ENCODE measurements around the gene S100A14. TPM values are rescaled to one million over a fixed set of nuclear protein-coding genes. Genes with fewer than 3 reads are reported as not detected.

Gene S100A14
- total and polyA plus RNA-seq, 9 of the 15 experiments (the other 6 are each of a cell fraction or from before 2014, with no cell fraction given) = 0.10 to 0.64 (median 0.24) TPM; not detected in 3

GRCh38 chr1:153607381-153607780, 8.7 kb downstream of the S100A14 start:
- Histone ChIP-seq H3K4me2 (ENCODE audit: insufficient read depth, low read length) (no peak overlapping the region), H2AFZ (ENCODE audit: low read depth, low read length) (no peak overlapping the region), H3K36me3 (ENCODE audit: control insufficient read depth, insufficient read depth, low read length) (no peaks in the 10 kb centered on the region), H3K27ac (ENCODE audit: extremely low read depth, low read depth, low read length) (no peak overlapping the region), H3K27me3 (ENCODE audit: control insufficient read depth in 2 of 2, insufficient read depth in 2 of 2, low read length in 2 of 2) (no peaks in the 10 kb centered on the region), H3K4me3 (no peak overlapping the region), H3K9me1 (ENCODE audit: control insufficient read depth, insufficient read depth, low read length) (peaks cover 6% of the 10 kb centered on the region), H3K79me2 (ENCODE audit: control insufficient read depth, insufficient read depth, low read length) (no peaks in the 10 kb centered on the region), H4K20me1 (replicated peaks; ENCODE audit: control insufficient read depth, insufficient read depth, low read length) (no peaks in the 10 kb centered on the region), H3K4me1 (replicated peaks in 1 of 2; ENCODE audit: control insufficient read depth in 2 of 2, insufficient read depth in 2 of 2, low read length in 2 of 2) (peaks cover 30 to 42% of the 10 kb centered on the region in 2 experiments), H3K9me3 (replicated peaks; ENCODE audit: control insufficient read depth, insufficient read depth, low read depth, low read length) (no peaks in the 10 kb centered on the region), H3K9ac (ENCODE audit: insufficient read depth in 1 of 2, low read depth in 2 of 2, low read length in 2 of 2) (peak overlapping the region in 1 of 2 experiments; percentile 79; a peak in 2 of 4 replicates)
- WGBS (ENCODE audit: insufficient coverage, low coverage, missing lambda C conversion rate) = 86% methylated on average over 8 of the region's 8 CpGs
- CTCF ChIA-PET (ENCODE audit: low intra/inter-chr PET ratio) = no interaction called here
- FAIRE-seq = no peak
- intact Hi-C loops (cut with micrococcal nuclease) (no loop called here), in situ Hi-C loops (cut with MboI) (no loop called here)
- no TSS peak for BruUV-seq (replicated peaks)
- no peak for DNase-seq (ENCODE audit: extremely low read depth in 1 of 4, low spot score in 3 of 4)
- POLR2A ChIA-PET = interaction anchor here (0.5 to 4.1 kb wide), 6 partner anchors 10 to 136 kb away, joined by 3 to 23 read pairs (median 3); partner anchors contain the start of genes CHTOP, S100A1 and S100A13
- no peak for ATAC-seq
- TF ChIP-seq ZNF518B (CRISPR knock-in tag; IDR thresholded peaks at IDR 0.05) (no peak), DMBX1 (CRISPR knock-in tag; IDR thresholded peaks at IDR 0.05; ENCODE audit: borderline replicate concordance) (no peak), POLR2B (IDR thresholded peaks at IDR 0.05; ENCODE audit: low read depth, partially characterized antibody) (no peak), KDM5B (IDR thresholded peaks at IDR 0.05; ENCODE audit: insufficient replicate concordance, low read depth, low read length) (no peak), NR0B1 (IDR thresholded peaks at IDR 0.05; ENCODE audit: partially characterized antibody) (no peak), NR2C2 (CRISPR knock-in tag; IDR thresholded peaks at IDR 0.05) (no peak), NR2C2 (tag; IDR thresholded peaks at IDR 0.05) (no peak), MAFK (IDR thresholded peaks at IDR 0.05; ENCODE audit: low read length) (no peak), XRCC3 (IDR thresholded peaks at IDR 0.05) (no peak), ZNF445 (CRISPR knock-in tag; IDR thresholded peaks at IDR 0.05; ENCODE audit: low read depth) (no peak), RAD51 (IDR thresholded peaks at IDR 0.05; ENCODE audit: borderline replicate concordance, low read depth) (no peak), GTF2F1 (IDR thresholded peaks at IDR 0.05; ENCODE audit: low read depth, low read length) (no peak)
- TF ChIP-seq, protein P1, sequence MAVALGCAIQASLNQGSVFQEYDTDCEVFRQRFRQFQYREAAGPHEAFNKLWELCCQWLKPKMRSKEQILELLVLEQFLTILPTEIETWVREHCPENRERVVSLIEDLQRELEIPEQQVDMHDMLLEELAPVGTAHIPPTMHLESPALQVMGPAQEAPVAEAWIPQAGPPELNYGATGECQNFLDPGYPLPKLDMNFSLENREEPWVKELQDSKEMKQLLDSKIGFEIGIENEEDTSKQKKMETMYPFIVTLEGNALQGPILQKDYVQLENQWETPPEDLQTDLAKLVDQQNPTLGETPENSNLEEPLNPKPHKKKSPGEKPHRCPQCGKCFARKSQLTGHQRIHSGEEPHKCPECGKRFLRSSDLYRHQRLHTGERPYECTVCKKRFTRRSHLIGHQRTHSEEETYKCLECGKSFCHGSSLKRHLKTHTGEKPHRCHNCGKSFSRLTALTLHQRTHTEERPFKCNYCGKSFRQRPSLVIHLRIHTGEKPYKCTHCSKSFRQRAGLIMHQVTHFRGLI (CRISPR knock-in tag; IDR thresholded peaks at IDR 0.05) = no peak
- TF ChIP-seq, protein P2, sequence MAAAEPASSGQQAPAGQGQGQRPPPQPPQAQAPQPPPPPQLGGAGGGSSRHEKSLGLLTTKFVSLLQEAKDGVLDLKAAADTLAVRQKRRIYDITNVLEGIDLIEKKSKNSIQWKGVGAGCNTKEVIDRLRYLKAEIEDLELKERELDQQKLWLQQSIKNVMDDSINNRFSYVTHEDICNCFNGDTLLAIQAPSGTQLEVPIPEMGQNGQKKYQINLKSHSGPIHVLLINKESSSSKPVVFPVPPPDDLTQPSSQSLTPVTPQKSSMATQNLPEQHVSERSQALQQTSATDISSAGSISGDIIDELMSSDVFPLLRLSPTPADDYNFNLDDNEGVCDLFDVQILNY (CRISPR knock-in tag; IDR thresholded peaks at IDR 0.05) = no peak

All from K562 (cell line).